Measurements from ENCODE around the gene TBX6. TPM values are rescaled to one million over a fixed set of nuclear protein-coding genes. Genes with fewer than 3 reads are reported as not detected.
A peak's percentile ranks its signal among the peaks of the same experiment; 100 is the strongest.
"Not testable (repeated sequence)": the region's sequence is repeated elsewhere in the genome, so short reads cannot be mapped to it uniquely, and the experiment has no call there.

The TBX6 gene
- total and polyA plus RNA-seq, 12 donors = 0.28 to 1.7 (median 0.57) TPM

GRCh38 chr16:30136971-30137605 is 45.4 kb upstream of the TBX6 start:
- Histone ChIP-seq H3K36me3 (no peaks in the 10 kb centered on the region), H3K9me3 (no peaks in the 10 kb centered on the region), H3K27ac (peak overlapping the region in 1 of 10 donors; percentile 70), H3K4me3 (no peak overlapping the region), H3K4me1 (peaks cover 0 to 37% (median 0%) of the 10 kb centered on the region in 9 donors), H3K27me3 (no peaks in the 10 kb centered on the region)
- WGBS, 2 donors = 83 to 84% methylated on average over 11 of the region's 11 CpGs
- intact Hi-C loops (cut with DNase I) = no loop called here
- no peak for TF ChIP-seq CTCF (IDR thresholded peaks at IDR 0.05)
- ATAC-seq (peak in 5 of 8 donors; percentile 7 to 55 (median 38)), DNase-seq (no peak)

DNA sequence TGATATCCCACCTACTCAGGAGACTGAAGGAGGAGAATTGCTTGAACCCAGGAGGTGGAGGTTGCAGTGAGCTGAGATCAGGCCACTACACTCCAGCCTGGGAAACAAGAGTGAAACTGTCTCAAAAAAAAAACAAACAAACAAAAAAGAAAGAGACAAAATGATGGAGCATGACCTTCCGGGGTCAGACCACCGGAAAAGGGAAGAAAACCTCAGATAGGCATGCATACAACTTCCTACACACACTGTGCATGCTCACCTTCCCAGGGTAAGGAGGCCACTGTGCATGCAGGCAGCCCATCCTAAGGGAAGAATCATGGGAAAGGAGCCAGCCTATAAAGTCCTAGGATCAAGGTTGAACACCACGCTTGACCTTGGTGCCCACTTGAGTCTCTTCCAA is 40.9 kb upstream of the TBX6 start:
- H3K27me3 ChIP-seq = no peaks in the 10 kb centered on the region
- no peaks in the 10 kb centered on the region for H3K9me3 ChIP-seq
- H3K4me3 ChIP-seq = no peak overlapping the region
- TF ChIP-seq CTCF (IDR thresholded peaks at IDR 0.05) = no peak
- peaks cover 0 to 18% (median 0%) of the 10 kb centered on the region in 9 donors for H3K4me1 ChIP-seq
- ATAC-seq (no peak), DNase-seq (no peak)
- H3K36me3 ChIP-seq = no peaks in the 10 kb centered on the region
- 61 to 88% methylated on average over 3 of the region's 3 CpGs for WGBS, 2 donors
- no peak overlapping the region for H3K27ac ChIP-seq
- intact Hi-C loops (cut with DNase I) = no loop called here

- Histone ChIP-seq H3K9me3 (no peaks in the 10 kb centered on the region), H3K4me3 (no peak overlapping the region), H3K4me1 (peaks cover 0 to 15% (median 0%) of the 10 kb centered on the region in 9 donors), H3K27me3 (no peaks in the 10 kb centered on the region), H3K27ac (no peak overlapping the region), H3K36me3 (no peaks in the 10 kb centered on the region)
- DNase-seq = no peak
- 46 to 56% methylated on average over 4 of the region's 4 CpGs for WGBS, 2 donors
- ATAC-seq = no peak
- intact Hi-C loops (cut with DNase I) = no loop called here
- TF ChIP-seq CTCF (IDR thresholded peaks at IDR 0.05) = no peak
Measured at GRCh38 chr16:30131869-30132475, 40.2 kb upstream of the TBX6 start.

GRCh38 chr16:30127993-30128392 is 36.3 kb upstream of the TBX6 start:
- DNase-seq = no peak
- intact Hi-C loops (cut with DNase I) = loop anchor here in 1 of 10 donors (10.0 kb wide), 1 partner anchor 277 kb away; the partner anchor contains the start of gene ZNF771
- Histone ChIP-seq H3K4me1 (peaks cover 0 to 27% (median 8%) of the 10 kb centered on the region in 9 donors), H3K27ac (no peak overlapping the region), H3K9me3 (no peaks in the 10 kb centered on the region), H3K4me3 (no peak overlapping the region), H3K36me3 (no peaks in the 10 kb centered on the region), H3K27me3 (no peaks in the 10 kb centered on the region)
- TF ChIP-seq CTCF (IDR thresholded peaks at IDR 0.05) = no peak
- 82 to 98% methylated on average over 1 of the region's 1 CpG for WGBS, 2 donors
- no peak for ATAC-seq

GRCh38 chr16:30125690-30126089 is 34.0 kb upstream of the TBX6 start:
- intact Hi-C loops (cut with DNase I) = loop anchor here in 1 of 10 donors (10.0 kb wide), 1 partner anchor 279 kb away; the partner anchor contains the start of gene ZNF771
- not testable (repeated sequence) for ATAC-seq, H3K27ac ChIP-seq, H3K4me3 ChIP-seq, H3K27me3 ChIP-seq, DNase-seq, H3K9me3 ChIP-seq, H3K36me3 ChIP-seq
- 95 to 96% methylated on average over 9 of the region's 9 CpGs for WGBS, 2 donors
- peaks cover 2 to 37% (median 18%) of the 10 kb centered on the region in 9 donors for H3K4me1 ChIP-seq

Data from heart right ventricle (tissue), 16 donors.